HepG2 (cell line): ENCODE measurements around the gene PCBP2. TPM values are rescaled to one million over a fixed set of nuclear protein-coding genes. Genes with fewer than 3 reads are reported as not detected.

Experiments used
- CEBPG ChIP-seq: IDR thresholded peaks from 2 replicates; pipeline ENCODE4 v1.6.1; 2016
- DMAP1 ChIP-seq: IDR thresholded peaks from 2 replicates; pipeline ENCODE4 v1.6.1; 2016
- KAT7 ChIP-seq: IDR thresholded peaks from 2 replicates; pipeline ENCODE4 v1.6.1; 2018; ENCODE audit warnings: borderline replicate concordance, missing compliant biosample characterization
- PHB2 ChIP-seq: fragments of 450-650 bp; IDR thresholded peaks from 2 replicates; pipeline ENCODE4 v1.6.1; 2018; ENCODE audit not compliant: partially characterized antibody
- SMAD1 ChIP-seq: sonication (generic); formaldehyde crosslinking; IDR thresholded peaks from 2 replicates; pipeline ENCODE4 v1.4.0; 2020; ENCODE audit warnings: missing genetic modification reagents, low read depth, mild to moderate bottlenecking, borderline replicate concordance
- SNAPC2 ChIP-seq: sonication (generic); formaldehyde crosslinking; IDR thresholded peaks from 2 replicates; pipeline ENCODE4 v1.8.1; 2022; ENCODE audit warnings: mild to moderate bottlenecking, missing genetic modification reagents
- TMF1 ChIP-seq: sonication (generic); formaldehyde crosslinking; IDR thresholded peaks from 2 replicates; pipeline ENCODE4 v1.8.1; 2022; ENCODE audit warnings: low read depth, missing genetic modification reagents
- TP53 ChIP-seq: sonication (generic); formaldehyde crosslinking; conservative IDR thresholded peaks from 2 replicates; pipeline ENCODE4 v1.4.0; 2020; ENCODE audit warnings: missing genetic modification reagents
- ZNF207 ChIP-seq: fragments of 450-650 bp; IDR thresholded peaks from 2 replicates; pipeline ENCODE4 v1.6.1; 2016; ENCODE audit warnings: antibody characterized with exemption, borderline replicate concordance
- ZNF260 ChIP-seq: sonication (generic); formaldehyde crosslinking; IDR thresholded peaks from 2 replicates; pipeline ENCODE4 v1.4.0; 2020; ENCODE audit warnings: missing genetic modification reagents, low read depth, mild to moderate bottlenecking, borderline replicate concordance
- ZNF724P ChIP-seq: sonication (generic); formaldehyde crosslinking; IDR thresholded peaks from 2 replicates; pipeline ENCODE4 v1.8.0; 2022; ENCODE audit warnings: missing genetic modification reagents, borderline replicate concordance
- ZNF747 ChIP-seq: sonication (generic); formaldehyde crosslinking; IDR thresholded peaks from 2 replicates; pipeline ENCODE4 v1.8.1; 2023; ENCODE audit warnings: missing genetic modification reagents, mild to moderate bottlenecking, borderline replicate concordance
- ZNF781 ChIP-seq: sonication (generic); formaldehyde crosslinking; IDR thresholded peaks from 2 replicates; pipeline ENCODE4 v1.5.1; 2020; ENCODE audit warnings: borderline replicate concordance, mild to moderate bottlenecking, missing genetic modification reagents; ENCODE audit errors: not compliant biosample characterization
- ZSCAN29 ChIP-seq: sonication (generic); formaldehyde crosslinking; conservative IDR thresholded peaks from 2 replicates; pipeline ENCODE4 v1.4.0; 2020; ENCODE audit warnings: mild to moderate bottlenecking, missing genetic modification reagents
- polyA plus RNA-seq, 8 experiments: library from polyadenylated mRNA; depleted of rRNA in 3 of 8; stranded (reverse) in 7 of 8; unstranded in 1 of 8; fragments of >200 nt; fragmentation: Illumina TruSeq in 4 of 8; extraction: Trizol in 4 of 8; gene quantifications; 2 replicates each; pipeline versions ENCODE4 v1.2.1 to v1.2.3, GENCODE V29; 2011 to 2016; ENCODE audit warnings: low read depth in 4 of 8, missing spikeins in 1 of 8, mixed read lengths in 1 of 8; ENCODE audit not compliant: insufficient read depth in 1 of 8
- total RNA-seq, 5 experiments: library from RNA; depleted of rRNA; stranded (reverse); fragments of >200 nt; fragmentation: Illumina TruSeq; extraction: Trizol; gene quantifications; 2 replicates each; pipeline ENCODE4 v1.2.3, GENCODE V29; 2016; ENCODE audit warnings: low read depth in 1 of 5
- TF ChIP-seq, protein P1 (sequence below): sonication (generic); formaldehyde crosslinking; IDR thresholded peaks from 2 replicates; pipeline ENCODE4 v1.5.1; 2020; ENCODE audit warnings: mild to moderate bottlenecking, moderate library complexity, missing genetic modification reagents
- TF ChIP-seq, protein P2 (sequence below): sonication (generic); formaldehyde crosslinking; IDR thresholded peaks from 2 replicates; pipeline ENCODE4 v1.4.0; 2020; ENCODE audit warnings: mild to moderate bottlenecking, missing genetic modification reagents, borderline replicate concordance
- TF ChIP-seq, protein P3 (sequence below): fragments of 450-650 bp; IDR thresholded peaks from 2 replicates; pipeline ENCODE4 v1.6.1; 2016
- TF ChIP-seq, protein P4 (sequence below): fragments of 450-650 bp; IDR thresholded peaks from 2 replicates; pipeline ENCODE4 v1.6.1; 2017; ENCODE audit warnings: mild to moderate bottlenecking

PCBP2 gene
- total and polyA plus RNA-seq, 2 of the 13 experiments (the other 11 are each of a cell fraction or from before 2014, with no cell fraction given), result 154 to 345 TPM

DNA sequence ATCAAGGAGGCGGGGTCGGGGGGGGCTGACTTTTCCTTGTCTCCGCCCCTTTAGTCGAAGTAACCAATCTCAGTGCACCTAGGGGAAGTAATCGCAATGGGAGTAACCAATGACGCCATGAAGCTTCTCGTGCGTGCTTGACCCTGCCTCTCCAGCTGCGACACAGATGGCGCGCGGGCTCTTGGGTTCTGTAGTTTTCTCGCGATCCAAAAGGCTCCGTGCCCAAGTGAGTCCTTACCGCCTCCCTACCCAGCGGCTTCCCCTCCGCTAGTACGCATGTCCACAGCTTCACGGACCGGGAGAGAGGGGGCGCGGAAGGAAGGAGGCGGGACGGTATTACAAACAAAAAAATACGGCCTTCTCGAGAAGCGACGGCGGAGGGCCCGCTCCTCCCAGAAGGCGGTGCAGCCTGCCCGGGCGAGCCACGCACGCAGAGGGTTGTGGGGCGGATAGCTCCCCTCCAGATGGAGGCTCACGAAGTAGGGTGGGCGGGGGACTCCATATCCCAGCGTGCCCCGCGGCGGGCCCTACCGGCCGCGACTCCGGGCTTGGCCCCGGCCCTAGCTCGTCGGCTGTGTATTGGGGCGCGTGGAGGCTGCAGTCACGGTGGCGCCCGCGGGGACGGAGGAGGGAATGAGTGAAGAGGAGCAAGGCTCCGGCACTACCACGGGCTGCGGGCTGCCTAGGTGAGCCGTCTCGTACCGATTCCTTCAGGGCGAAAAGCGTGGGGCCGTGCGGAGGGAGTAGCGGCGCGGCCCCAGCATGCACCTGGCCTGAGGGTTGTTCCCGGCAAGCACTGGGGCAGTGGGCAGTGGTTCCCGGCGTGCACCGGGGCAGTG, 49.1 kb downstream of the PCBP2 start, which contains the start of gene TARBP2 (continued):
- TF ChIP-seq KAT7 (CRISPR knock-in tag) (no peak), DMAP1 (CRISPR knock-in tag) (peak; percentile 95), ZNF747 (CRISPR knock-in tag) (no peak), CEBPG (no peak; the same call in 1 of the 2 replicates), ZNF260 (CRISPR knock-in tag) (no peak), TP53 (CRISPR knock-in tag) (peak; percentile 83; the same call in 1 of the 2 replicates), SNAPC2 (CRISPR knock-in tag) (peak; percentile 86), ZNF207 (no peak), ZSCAN29 (CRISPR knock-in tag) (no peak), ZNF724P (CRISPR knock-in tag) (peak; percentile 94; the same call in 1 of the 2 replicates), TMF1 (CRISPR knock-in tag) (peak; percentile 70; the same call in 1 of the 2 replicates), SMAD1 (CRISPR knock-in tag) (no peak; the same call in 1 of the 2 replicates), ZNF781 (CRISPR knock-in tag) (no peak), PHB2 (no peak)
- TF ChIP-seq, protein P1, sequence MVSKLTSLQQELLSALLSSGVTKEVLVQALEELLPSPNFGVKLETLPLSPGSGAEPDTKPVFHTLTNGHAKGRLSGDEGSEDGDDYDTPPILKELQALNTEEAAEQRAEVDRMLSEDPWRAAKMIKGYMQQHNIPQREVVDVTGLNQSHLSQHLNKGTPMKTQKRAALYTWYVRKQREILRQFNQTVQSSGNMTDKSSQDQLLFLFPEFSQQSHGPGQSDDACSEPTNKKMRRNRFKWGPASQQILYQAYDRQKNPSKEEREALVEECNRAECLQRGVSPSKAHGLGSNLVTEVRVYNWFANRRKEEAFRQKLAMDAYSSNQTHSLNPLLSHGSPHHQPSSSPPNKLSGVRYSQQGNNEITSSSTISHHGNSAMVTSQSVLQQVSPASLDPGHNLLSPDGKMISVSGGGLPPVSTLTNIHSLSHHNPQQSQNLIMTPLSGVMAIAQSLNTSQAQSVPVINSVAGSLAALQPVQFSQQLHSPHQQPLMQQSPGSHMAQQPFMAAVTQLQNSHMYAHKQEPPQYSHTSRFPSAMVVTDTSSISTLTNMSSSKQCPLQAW (CRISPR knock-in tag), result peak; percentile 70
- TF ChIP-seq, protein P2, sequence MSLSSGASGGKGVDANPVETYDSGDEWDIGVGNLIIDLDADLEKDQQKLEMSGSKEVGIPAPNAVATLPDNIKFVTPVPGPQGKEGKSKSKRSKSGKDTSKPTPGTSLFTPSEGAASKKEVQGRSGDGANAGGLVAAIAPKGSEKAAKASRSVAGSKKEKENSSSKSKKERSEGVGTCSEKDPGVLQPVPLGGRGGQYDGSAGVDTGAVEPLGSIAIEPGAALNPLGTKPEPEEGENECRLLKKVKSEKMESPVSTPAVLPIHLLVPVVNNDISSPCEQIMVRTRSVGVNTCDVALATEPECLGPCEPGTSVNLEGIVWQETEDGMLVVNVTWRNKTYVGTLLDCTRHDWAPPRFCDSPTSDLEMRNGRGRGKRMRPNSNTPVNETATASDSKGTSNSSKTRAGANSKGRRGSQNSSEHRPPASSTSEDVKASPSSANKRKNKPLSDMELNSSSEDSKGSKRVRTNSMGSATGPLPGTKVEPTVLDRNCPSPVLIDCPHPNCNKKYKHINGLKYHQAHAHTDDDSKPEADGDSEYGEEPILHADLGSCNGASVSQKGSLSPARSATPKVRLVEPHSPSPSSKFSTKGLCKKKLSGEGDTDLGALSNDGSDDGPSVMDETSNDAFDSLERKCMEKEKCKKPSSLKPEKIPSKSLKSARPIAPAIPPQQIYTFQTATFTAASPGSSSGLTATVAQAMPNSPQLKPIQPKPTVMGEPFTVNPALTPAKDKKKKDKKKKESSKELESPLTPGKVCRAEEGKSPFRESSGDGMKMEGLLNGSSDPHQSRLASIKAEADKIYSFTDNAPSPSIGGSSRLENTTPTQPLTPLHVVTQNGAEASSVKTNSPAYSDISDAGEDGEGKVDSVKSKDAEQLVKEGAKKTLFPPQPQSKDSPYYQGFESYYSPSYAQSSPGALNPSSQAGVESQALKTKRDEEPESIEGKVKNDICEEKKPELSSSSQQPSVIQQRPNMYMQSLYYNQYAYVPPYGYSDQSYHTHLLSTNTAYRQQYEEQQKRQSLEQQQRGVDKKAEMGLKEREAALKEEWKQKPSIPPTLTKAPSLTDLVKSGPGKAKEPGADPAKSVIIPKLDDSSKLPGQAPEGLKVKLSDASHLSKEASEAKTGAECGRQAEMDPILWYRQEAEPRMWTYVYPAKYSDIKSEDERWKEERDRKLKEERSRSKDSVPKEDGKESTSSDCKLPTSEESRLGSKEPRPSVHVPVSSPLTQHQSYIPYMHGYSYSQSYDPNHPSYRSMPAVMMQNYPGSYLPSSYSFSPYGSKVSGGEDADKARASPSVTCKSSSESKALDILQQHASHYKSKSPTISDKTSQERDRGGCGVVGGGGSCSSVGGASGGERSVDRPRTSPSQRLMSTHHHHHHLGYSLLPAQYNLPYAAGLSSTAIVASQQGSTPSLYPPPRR (CRISPR knock-in tag), result no peak
- TF ChIP-seq, protein P3, sequence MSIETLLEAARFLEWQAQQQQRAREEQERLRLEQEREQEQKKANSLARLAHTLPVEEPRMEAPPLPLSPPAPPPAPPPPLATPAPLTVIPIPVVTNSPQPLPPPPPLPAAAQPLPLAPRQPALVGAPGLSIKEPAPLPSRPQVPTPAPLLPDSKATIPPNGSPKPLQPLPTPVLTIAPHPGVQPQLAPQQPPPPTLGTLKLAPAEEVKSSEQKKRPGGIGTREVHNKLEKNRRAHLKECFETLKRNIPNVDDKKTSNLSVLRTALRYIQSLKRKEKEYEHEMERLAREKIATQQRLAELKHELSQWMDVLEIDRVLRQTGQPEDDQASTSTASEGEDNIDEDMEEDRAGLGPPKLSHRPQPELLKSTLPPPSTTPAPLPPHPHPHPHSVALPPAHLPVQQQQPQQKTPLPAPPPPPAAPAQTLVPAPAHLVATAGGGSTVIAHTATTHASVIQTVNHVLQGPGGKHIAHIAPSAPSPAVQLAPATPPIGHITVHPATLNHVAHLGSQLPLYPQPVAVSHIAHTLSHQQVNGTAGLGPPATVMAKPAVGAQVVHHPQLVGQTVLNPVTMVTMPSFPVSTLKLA, result 0 out of 2 replicates have a peak, but pooled peaks have one; percentile 28
- TF ChIP-seq, protein P4, sequence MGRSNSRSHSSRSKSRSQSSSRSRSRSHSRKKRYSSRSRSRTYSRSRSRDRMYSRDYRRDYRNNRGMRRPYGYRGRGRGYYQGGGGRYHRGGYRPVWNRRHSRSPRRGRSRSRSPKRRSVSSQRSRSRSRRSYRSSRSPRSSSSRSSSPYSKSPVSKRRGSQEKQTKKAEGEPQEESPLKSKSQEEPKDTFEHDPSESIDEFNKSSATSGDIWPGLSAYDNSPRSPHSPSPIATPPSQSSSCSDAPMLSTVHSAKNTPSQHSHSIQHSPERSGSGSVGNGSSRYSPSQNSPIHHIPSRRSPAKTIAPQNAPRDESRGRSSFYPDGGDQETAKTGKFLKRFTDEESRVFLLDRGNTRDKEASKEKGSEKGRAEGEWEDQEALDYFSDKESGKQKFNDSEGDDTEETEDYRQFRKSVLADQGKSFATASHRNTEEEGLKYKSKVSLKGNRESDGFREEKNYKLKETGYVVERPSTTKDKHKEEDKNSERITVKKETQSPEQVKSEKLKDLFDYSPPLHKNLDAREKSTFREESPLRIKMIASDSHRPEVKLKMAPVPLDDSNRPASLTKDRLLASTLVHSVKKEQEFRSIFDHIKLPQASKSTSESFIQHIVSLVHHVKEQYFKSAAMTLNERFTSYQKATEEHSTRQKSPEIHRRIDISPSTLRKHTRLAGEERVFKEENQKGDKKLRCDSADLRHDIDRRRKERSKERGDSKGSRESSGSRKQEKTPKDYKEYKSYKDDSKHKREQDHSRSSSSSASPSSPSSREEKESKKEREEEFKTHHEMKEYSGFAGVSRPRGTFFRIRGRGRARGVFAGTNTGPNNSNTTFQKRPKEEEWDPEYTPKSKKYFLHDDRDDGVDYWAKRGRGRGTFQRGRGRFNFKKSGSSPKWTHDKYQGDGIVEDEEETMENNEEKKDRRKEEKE, result no peak
